ENCODE results near the gene ZNF561. TPM values are rescaled to one million over a fixed set of nuclear protein-coding genes. Genes with fewer than 3 reads are reported as not detected.

ZNF561 gene
- total and polyA plus RNA-seq, 10 of the 15 experiments (the other 5 are each of a cell fraction or from before 2014, with no cell fraction given) = 12.8 to 38.2 (median 22.2) TPM

GRCh38 chr19:9580728-9581127 is 40.3 kb downstream of the ZNF561 start (continued):
- TF ChIP-seq MLLT1 (IDR thresholded peaks at IDR 0.05) = no peak
- TF ChIP-seq SREBF2 (IDR thresholded peaks at IDR 0.05; ENCODE audit: low read length) = no peak
- TF ChIP-seq YBX1 (IDR thresholded peaks at IDR 0.05) = no peak
- TF ChIP-seq ZBTB33 (IDR thresholded peaks at IDR 0.05) = no peak
- TF ChIP-seq POLR2AphosphoS5 (IDR thresholded peaks at IDR 0.05; ENCODE audit: low read length) = 0 out of 2 replicates have a peak, but pooled peaks have one; percentile 10

- Histone ChIP-seq H3K9me3 (replicated peaks; ENCODE audit: control insufficient read depth, insufficient read depth, low read length) (peaks cover 67% of the 10 kb centered on the region), H3K27me3 (replicated peaks in 1 of 2; ENCODE audit: control insufficient read depth in 2 of 2, insufficient read depth in 2 of 2, low read length in 1 of 2) (no peaks in the 10 kb centered on the region), H2AFZ (ENCODE audit: control insufficient read depth, low read depth, low read length) (no peak overlapping the region), H3K4me2 (ENCODE audit: control insufficient read depth, insufficient read depth) (no peak overlapping the region), H3K79me2 (ENCODE audit: control insufficient read depth, insufficient read depth, low read length) (peaks cover 33% of the 10 kb centered on the region), H3K4me3 (no peak overlapping the region), H4K20me1 (ENCODE audit: control insufficient read depth, insufficient read depth) (no peaks in the 10 kb centered on the region), H3K36me3 (ENCODE audit: control insufficient read depth in 2 of 2, insufficient read depth in 2 of 2, low read length in 1 of 2) (peaks cover 9 to 43% of the 10 kb centered on the region in 2 experiments), H3K27ac (ENCODE audit: control insufficient read depth, insufficient read depth) (no peak overlapping the region), H3K9ac (ENCODE audit: control insufficient read depth, insufficient read depth, low read length) (no peak overlapping the region), H3K4me1 (ENCODE audit: control insufficient read depth, insufficient read depth, low read length) (no peaks in the 10 kb centered on the region)
- SMC1A ChIA-PET (ENCODE audit: uncharacterized antibody, unreplicated experiment) = no interaction called here
- FAIRE-seq (no peak), ATAC-seq (no peak), DNase-seq (ENCODE audit: low read depth, low spot score) (no peak)
- in situ Hi-C loops (cut with MboI) = no loop called here
- WGBS (ENCODE audit: insufficient coverage, insufficient replicate concordance, low lambda C conversion rate, missing lambda C conversion rate) = 97% methylated on average over 6 of the region's 6 CpGs
- RAD21 ChIA-PET (ENCODE audit: unreplicated experiment) = no interaction called here
- CTCF ChIA-PET = no interaction called here
- no TSS peak for BruUV-seq (replicated peaks)
- TF ChIP-seq RELA (IDR thresholded peaks at IDR 0.05; ENCODE audit: borderline replicate concordance, partially characterized antibody) (no peak), MXI1 (IDR thresholded peaks at IDR 0.05; ENCODE audit: low read depth, low read length) (no peak), BCL3 (IDR thresholded peaks at IDR 0.05; ENCODE audit: borderline replicate concordance, insufficient read depth, low read depth, low read length, poor library complexity, severe bottlenecking) (no peak), ZNF207 (IDR thresholded peaks at IDR 0.05; ENCODE audit: borderline replicate concordance) (no peak), RBBP5 (conservative IDR thresholded peaks at IDR 0.05) (no peak), HDAC2 (IDR thresholded peaks at IDR 0.05) (no peak), EED (IDR thresholded peaks at IDR 0.05; ENCODE audit: low read depth) (no peak), RB1 (IDR thresholded peaks at IDR 0.05; ENCODE audit: borderline replicate concordance) (no peak), E2F4 (IDR thresholded peaks at IDR 0.05; ENCODE audit: low read depth, low read length) (no peak), ZNF24 (IDR thresholded peaks at IDR 0.05) (no peak), YBX1 (IDR thresholded peaks at IDR 0.05) (no peak), KLF5 (IDR thresholded peaks at IDR 0.05; ENCODE audit: partially characterized antibody) (no peak), SRF (IDR thresholded peaks at IDR 0.05; ENCODE audit: low read depth in 2 of 2, low read length in 2 of 2) (no peak), EGR1 (IDR thresholded peaks at IDR 0.05; ENCODE audit: borderline replicate concordance in 1 of 2, low read depth in 2 of 2, low read length in 2 of 2) (no peak)
- POLR2A ChIA-PET = interaction anchor here (0.6 kb wide), 1 partner anchor 16 kb away, joined by 6 read pairs; no protein-coding TSS in a partner anchor
- intact Hi-C loops (cut with micrococcal nuclease; ENCODE audit: unreplicated experiment) = no loop called here
These were observed 50.8 kb downstream of the ZNF561 start for GRCh38 chr19:9570255-9570654.

Data from GM12878 (cell line).